ENCODE data around the gene PTBP1.

- no peak for TF ChIP-seq EZH2 (IDR thresholded peaks at IDR 0.05; ENCODE audit: borderline replicate concordance)
- TF ChIP-seq CTCF (IDR thresholded peaks at IDR 0.05; ENCODE audit: poor library complexity), result no peak
Measured at GRCh38 chr19:748274-748598, 49.0 kb upstream of the PTBP1 start.
